ENCODE data around the gene TEKT1.
A peak's percentile ranks its signal among the peaks of the same experiment; 100 is the strongest.
"Not testable (repeated sequence)": the region's sequence is repeated elsewhere in the genome, so short reads cannot be mapped to it uniquely, and the experiment has no call there.

Gene TEKT1

DNA sequence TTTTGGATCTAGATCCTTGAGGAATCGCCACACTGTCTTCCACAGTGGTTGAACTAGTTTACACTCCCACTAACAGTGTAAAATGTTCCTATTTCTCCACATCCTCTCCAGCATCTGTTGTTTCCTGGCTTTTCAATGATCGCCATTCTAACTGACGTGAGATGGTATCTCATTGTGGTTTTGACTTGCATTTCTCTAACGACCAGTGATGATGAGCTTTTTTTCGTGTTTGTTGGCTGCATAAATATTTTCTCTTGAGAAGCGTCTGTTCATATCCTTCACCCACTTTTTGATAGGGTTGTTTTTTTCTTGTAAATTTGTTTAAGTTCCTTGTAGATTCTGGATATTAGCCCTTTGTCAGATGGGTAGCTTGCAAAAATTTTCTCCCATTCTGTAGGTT is 14.6 kb upstream of the TEKT1 start:
- POLR2A ChIA-PET; H3K36me3 ChIP-seq (ENCODE audit: control insufficient read depth in 4 of 4, insufficient read depth in 4 of 4, low read length in 3 of 4); H3K27ac ChIP-seq (ENCODE audit: insufficient read depth in 1 of 2, low read depth in 1 of 2, low read length in 2 of 2, poor library complexity in 1 of 2, severe bottlenecking in 2 of 2); H3K4me3 ChIP-seq (ENCODE audit: control insufficient read depth in 1 of 7, extremely low read depth in 1 of 7, insufficient read depth in 4 of 7, low read depth in 2 of 7, low read length in 6 of 7): not testable (repeated sequence)
- H3K9me3 ChIP-seq (ENCODE audit: control extremely low read depth in 1 of 5, control insufficient read depth in 4 of 5, insufficient read depth in 2 of 5, low read depth in 1 of 5, low read length in 4 of 5): peaks cover 0 to 12% (median 2%) of the 10 kb centered on the region in 5 experiments
- WGBS (ENCODE audit: insufficient coverage): no CpG with 5 or more reads among the region's 6 CpGs
- peak in 2 of 3 donors; percentile 31 to 63 for DNase-seq
- CTCF ChIA-PET: interaction anchor here (0.6 to 1.3 kb wide), 2 partner anchors 119 to 158 kb away, joined by 3 read pairs; no protein-coding TSS in a partner anchor
- H3K27me3 ChIP-seq (replicated peaks in 2 of 5; ENCODE audit: control insufficient read depth in 4 of 5, insufficient read depth in 5 of 5, low read length in 4 of 5): peaks cover 0 to 11% (median 2%) of the 10 kb centered on the region in 5 experiments
- peaks cover 0 to 20% (median 5%) of the 10 kb centered on the region in 4 experiments for H3K4me1 ChIP-seq (ENCODE audit: control extremely low read depth in 1 of 4, control insufficient read depth in 4 of 4, insufficient read depth in 4 of 4, low read length in 3 of 4)

DNA sequence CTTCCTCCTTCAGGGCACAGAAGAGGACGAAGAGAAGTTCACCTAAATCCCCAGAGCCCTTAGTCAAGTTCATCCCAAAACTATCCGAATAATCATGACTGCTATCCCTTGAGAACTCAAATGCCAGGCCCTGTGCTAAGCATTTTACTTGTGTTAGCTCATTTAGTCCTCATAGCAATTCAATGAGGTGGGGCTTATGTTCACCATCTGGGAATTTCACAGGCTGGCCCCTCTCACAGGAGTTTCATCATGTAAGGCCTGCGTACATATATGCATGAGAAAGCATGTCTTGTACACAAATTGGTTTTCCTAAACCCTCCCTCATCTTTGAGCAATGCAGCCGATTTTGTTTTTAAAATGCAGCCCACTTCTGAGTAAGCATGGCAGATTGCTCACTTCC is 12.9 kb upstream of the TEKT1 start:
- 84% methylated on average over 3 of the region's 4 CpGs for WGBS (ENCODE audit: insufficient coverage)
- H3K4me3 ChIP-seq (ENCODE audit: control insufficient read depth in 1 of 7, extremely low read depth in 1 of 7, insufficient read depth in 4 of 7, low read depth in 2 of 7, low read length in 6 of 7); H3K27ac ChIP-seq (ENCODE audit: insufficient read depth in 1 of 2, low read depth in 1 of 2, low read length in 2 of 2, poor library complexity in 1 of 2, severe bottlenecking in 2 of 2); H3K36me3 ChIP-seq (ENCODE audit: control insufficient read depth in 4 of 4, insufficient read depth in 4 of 4, low read length in 3 of 4); DNase-seq; POLR2A ChIA-PET: not testable (repeated sequence)
- CTCF ChIA-PET: interaction anchor here (0.6 to 3.6 kb wide), 12 partner anchors 9 to 178 kb away, joined by 3 to 26 read pairs (median 5); partner anchors contain the start of gene BCL6B
- H3K4me1 ChIP-seq (ENCODE audit: control extremely low read depth in 1 of 4, control insufficient read depth in 4 of 4, insufficient read depth in 4 of 4, low read length in 3 of 4): peaks cover 0 to 20% (median 5%) of the 10 kb centered on the region in 4 experiments
- H3K9me3 ChIP-seq (ENCODE audit: control extremely low read depth in 1 of 5, control insufficient read depth in 4 of 5, insufficient read depth in 2 of 5, low read depth in 1 of 5, low read length in 4 of 5): peaks cover 0 to 12% (median 2%) of the 10 kb centered on the region in 5 experiments
- H3K27me3 ChIP-seq (replicated peaks in 2 of 5; ENCODE audit: control insufficient read depth in 4 of 5, insufficient read depth in 5 of 5, low read length in 4 of 5): peaks cover 0 to 11% (median 3%) of the 10 kb centered on the region in 5 experiments

DNA sequence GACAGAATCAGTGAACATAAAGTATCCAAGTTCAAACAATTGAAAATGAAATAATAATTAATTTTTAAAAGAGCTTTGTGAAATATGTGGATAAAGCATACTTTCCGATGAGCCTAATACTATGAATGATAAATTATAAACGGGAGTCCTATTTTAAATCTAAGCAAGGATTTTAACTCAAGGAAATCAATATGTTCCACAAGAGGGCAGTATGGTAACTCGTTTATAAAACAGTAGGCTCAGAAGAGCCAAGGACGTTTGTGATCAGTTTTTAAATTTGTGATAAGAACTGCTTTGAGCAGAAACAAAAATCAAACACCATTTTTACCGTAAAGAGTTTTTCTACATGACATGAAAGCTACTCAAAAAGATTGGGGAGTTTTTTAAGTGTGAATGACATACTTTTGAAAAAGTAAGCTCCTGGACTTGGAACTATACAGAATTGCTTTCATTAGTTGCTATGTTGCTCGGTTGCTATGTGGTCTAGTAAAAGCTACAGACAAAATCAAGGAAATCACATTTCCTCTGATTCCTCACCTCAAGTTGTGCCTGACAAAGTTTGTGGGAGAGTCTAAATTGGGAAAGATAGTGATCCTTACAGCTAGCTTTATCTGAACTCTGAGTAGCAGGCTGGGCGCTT is 11.8 kb upstream of the TEKT1 start:
- CTCF ChIA-PET: interaction anchor here (0.7 to 3.6 kb wide), 28 partner anchors 8 to 401 kb away, joined by 3 to 26 read pairs (median 4); partner anchors contain the start of genes ALOX12, BCL6B and TEKT1
- H3K27ac ChIP-seq (ENCODE audit: insufficient read depth in 1 of 2, low read depth in 1 of 2, low read length in 2 of 2, poor library complexity in 1 of 2, severe bottlenecking in 2 of 2): no peak overlapping the region
- POLR2A ChIA-PET: interaction anchor here (0.8 to 0.9 kb wide), 2 partner anchors 146 to 179 kb away, joined by 3 read pairs; no protein-coding TSS in a partner anchor
- H3K36me3 ChIP-seq (ENCODE audit: control insufficient read depth in 4 of 4, insufficient read depth in 4 of 4, low read length in 3 of 4): no peaks in the 10 kb centered on the region
- H3K9me3 ChIP-seq (ENCODE audit: control extremely low read depth in 1 of 5, control insufficient read depth in 4 of 5, insufficient read depth in 2 of 5, low read depth in 1 of 5, low read length in 4 of 5): peaks cover 0 to 2% (median 0%) of the 10 kb centered on the region in 5 experiments
- peak overlapping the region in 1 of 7 experiments; percentile 50 for H3K4me3 ChIP-seq (ENCODE audit: control insufficient read depth in 1 of 7, extremely low read depth in 1 of 7, insufficient read depth in 4 of 7, low read depth in 2 of 7, low read length in 6 of 7)
- 27% methylated on average over 5 of the region's 7 CpGs for WGBS (ENCODE audit: insufficient coverage)
- peaks cover 0 to 20% (median 5%) of the 10 kb centered on the region in 4 experiments for H3K4me1 ChIP-seq (ENCODE audit: control extremely low read depth in 1 of 4, control insufficient read depth in 4 of 4, insufficient read depth in 4 of 4, low read length in 3 of 4)
- peaks cover 2 to 11% (median 3%) of the 10 kb centered on the region in 5 experiments for H3K27me3 ChIP-seq (replicated peaks in 2 of 5; ENCODE audit: control insufficient read depth in 4 of 5, insufficient read depth in 5 of 5, low read length in 4 of 5)
- peak; percentile 73 to 83 (median 82) for DNase-seq

DNA sequence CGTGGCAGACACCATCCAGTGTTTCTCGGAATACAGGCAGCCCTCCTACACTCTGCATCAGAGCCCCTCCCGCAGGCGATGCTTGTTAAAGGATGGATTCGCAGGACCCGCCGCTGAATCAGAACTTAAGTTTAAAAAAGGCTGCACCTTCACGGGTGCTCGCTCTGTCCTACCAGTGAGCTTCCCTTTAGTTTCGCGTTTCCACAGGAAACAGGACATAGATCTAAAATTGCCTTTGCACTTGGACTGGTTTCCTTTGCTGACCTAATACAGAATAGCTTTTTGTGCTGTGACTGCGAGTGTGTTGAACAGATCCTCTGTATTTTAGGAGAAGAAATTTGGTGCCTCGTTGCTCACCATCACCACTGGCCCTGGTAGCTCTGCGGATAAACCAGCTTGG is 10.2 kb upstream of the TEKT1 start:
- H3K9me3 ChIP-seq (ENCODE audit: control extremely low read depth in 1 of 5, control insufficient read depth in 4 of 5, insufficient read depth in 2 of 5, low read depth in 1 of 5, low read length in 4 of 5); POLR2A ChIA-PET; H3K36me3 ChIP-seq (ENCODE audit: control insufficient read depth in 4 of 4, insufficient read depth in 4 of 4, low read length in 3 of 4); H3K4me3 ChIP-seq (ENCODE audit: control insufficient read depth in 1 of 7, extremely low read depth in 1 of 7, insufficient read depth in 4 of 7, low read depth in 2 of 7, low read length in 6 of 7); DNase-seq; H3K27ac ChIP-seq (ENCODE audit: insufficient read depth in 1 of 2, low read depth in 1 of 2, low read length in 2 of 2, poor library complexity in 1 of 2, severe bottlenecking in 2 of 2): not testable (repeated sequence)
- peaks cover 2 to 13% (median 6%) of the 10 kb centered on the region in 5 experiments for H3K27me3 ChIP-seq (replicated peaks in 2 of 5; ENCODE audit: control insufficient read depth in 4 of 5, insufficient read depth in 5 of 5, low read length in 4 of 5)
- peaks cover 0 to 19% (median 5%) of the 10 kb centered on the region in 4 experiments for H3K4me1 ChIP-seq (ENCODE audit: control extremely low read depth in 1 of 4, control insufficient read depth in 4 of 4, insufficient read depth in 4 of 4, low read length in 3 of 4)
- WGBS (ENCODE audit: insufficient coverage): no CpG with 5 or more reads among the region's 14 CpGs
- CTCF ChIA-PET: interaction anchor here (0.6 to 3.6 kb wide), 8 partner anchors 8 to 84 kb away, joined by 3 to 26 read pairs (median 10); no protein-coding TSS in a partner anchor

DNA sequence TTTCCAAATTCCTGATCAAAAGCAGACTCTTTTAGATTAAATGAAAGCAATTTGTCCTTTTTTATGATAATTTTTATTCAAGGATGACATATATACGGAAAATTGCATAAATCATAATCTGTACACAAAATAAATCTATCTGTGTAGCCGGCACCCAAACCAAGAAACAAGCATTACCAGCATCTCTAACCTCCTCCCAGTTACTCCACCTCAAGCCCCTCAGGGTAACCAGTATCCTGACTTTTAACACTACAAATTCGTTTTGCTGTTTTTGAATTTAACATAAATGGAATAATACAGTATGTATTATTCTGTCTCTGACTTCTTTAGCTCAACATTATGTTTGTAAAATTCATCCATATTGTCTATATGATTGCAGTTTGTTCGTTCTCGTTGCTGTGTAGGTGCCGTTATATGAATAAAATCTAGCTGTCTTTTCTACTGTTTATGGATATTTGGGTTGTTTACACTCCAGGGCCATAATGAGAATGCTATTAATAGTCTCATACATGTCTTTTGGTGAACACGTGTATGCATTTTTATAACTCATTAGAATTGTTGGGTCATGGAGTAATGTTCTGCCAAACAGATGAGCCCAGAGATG is 1.0 kb downstream of the TEKT1 start:
- DNase-seq: no peak
- H3K4me3 ChIP-seq (ENCODE audit: control insufficient read depth in 1 of 7, extremely low read depth in 1 of 7, insufficient read depth in 4 of 7, low read depth in 2 of 7, low read length in 6 of 7): no peak overlapping the region
- H3K27ac ChIP-seq (ENCODE audit: insufficient read depth in 1 of 2, low read depth in 1 of 2, low read length in 2 of 2, poor library complexity in 1 of 2, severe bottlenecking in 2 of 2): no peak overlapping the region
- no peaks in the 10 kb centered on the region for H3K9me3 ChIP-seq (ENCODE audit: control extremely low read depth in 1 of 5, control insufficient read depth in 4 of 5, insufficient read depth in 2 of 5, low read depth in 1 of 5, low read length in 4 of 5)
- POLR2A ChIA-PET: no interaction called here
- H3K36me3 ChIP-seq (ENCODE audit: control insufficient read depth in 4 of 4, insufficient read depth in 4 of 4, low read length in 3 of 4): no peaks in the 10 kb centered on the region
- H3K4me1 ChIP-seq (ENCODE audit: control extremely low read depth in 1 of 4, control insufficient read depth in 4 of 4, insufficient read depth in 4 of 4, low read length in 3 of 4): peaks cover 2 to 16% (median 12%) of the 10 kb centered on the region in 4 experiments
- peaks cover 11 to 28% (median 24%) of the 10 kb centered on the region in 5 experiments for H3K27me3 ChIP-seq (replicated peaks in 2 of 5; ENCODE audit: control insufficient read depth in 4 of 5, insufficient read depth in 5 of 5, low read length in 4 of 5)
- 100% methylated on average over 1 of the region's 7 CpGs for WGBS (ENCODE audit: insufficient coverage)
- CTCF ChIA-PET: interaction anchor here (0.6 kb wide), 1 partner anchor 62 kb away, joined by 3 read pairs; no protein-coding TSS in a partner anchor

DNA sequence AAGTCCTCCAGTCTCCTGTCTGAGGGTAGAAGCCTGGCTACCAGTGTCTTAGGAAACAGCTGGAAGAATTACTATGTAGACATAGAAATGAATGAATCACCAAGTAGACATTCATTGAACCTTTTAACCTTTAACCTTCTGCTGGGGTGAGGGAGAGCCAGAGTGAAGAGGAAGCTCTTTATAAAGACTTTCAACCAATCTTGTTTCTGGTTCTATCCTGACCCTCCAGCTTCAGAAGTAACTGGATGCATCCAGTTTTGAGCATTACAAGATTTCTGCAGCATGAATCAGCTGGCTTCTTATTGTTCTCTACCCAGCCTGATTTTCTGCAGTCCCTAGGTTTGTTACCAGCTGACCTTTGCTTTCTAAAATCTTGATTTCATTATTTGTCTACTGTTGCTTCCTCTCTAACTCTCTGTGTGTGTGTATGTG is 8.5 kb downstream of the TEKT1 start:
- Histone ChIP-seq H3K9me3 (ENCODE audit: control extremely low read depth in 1 of 5, control insufficient read depth in 4 of 5, insufficient read depth in 2 of 5, low read depth in 1 of 5, low read length in 4 of 5) (peaks cover 0 to 3% (median 0%) of the 10 kb centered on the region in 5 experiments), H3K36me3 (ENCODE audit: control insufficient read depth in 4 of 4, insufficient read depth in 4 of 4, low read length in 3 of 4) (no peaks in the 10 kb centered on the region), H3K27ac (ENCODE audit: insufficient read depth in 1 of 2, low read depth in 1 of 2, low read length in 2 of 2, poor library complexity in 1 of 2, severe bottlenecking in 2 of 2) (no peak overlapping the region), H3K4me1 (ENCODE audit: control extremely low read depth in 1 of 4, control insufficient read depth in 4 of 4, insufficient read depth in 4 of 4, low read length in 3 of 4) (no peaks in the 10 kb centered on the region), H3K27me3 (replicated peaks in 2 of 5; ENCODE audit: control insufficient read depth in 4 of 5, insufficient read depth in 5 of 5, low read length in 4 of 5) (peaks cover 0 to 6% (median 2%) of the 10 kb centered on the region in 5 experiments), H3K4me3 (ENCODE audit: control insufficient read depth in 1 of 7, extremely low read depth in 1 of 7, insufficient read depth in 4 of 7, low read depth in 2 of 7, low read length in 6 of 7) (no peak overlapping the region)
- DNase-seq: no peak
- POLR2A ChIA-PET: no interaction called here
- CTCF ChIA-PET: no interaction called here

DNA sequence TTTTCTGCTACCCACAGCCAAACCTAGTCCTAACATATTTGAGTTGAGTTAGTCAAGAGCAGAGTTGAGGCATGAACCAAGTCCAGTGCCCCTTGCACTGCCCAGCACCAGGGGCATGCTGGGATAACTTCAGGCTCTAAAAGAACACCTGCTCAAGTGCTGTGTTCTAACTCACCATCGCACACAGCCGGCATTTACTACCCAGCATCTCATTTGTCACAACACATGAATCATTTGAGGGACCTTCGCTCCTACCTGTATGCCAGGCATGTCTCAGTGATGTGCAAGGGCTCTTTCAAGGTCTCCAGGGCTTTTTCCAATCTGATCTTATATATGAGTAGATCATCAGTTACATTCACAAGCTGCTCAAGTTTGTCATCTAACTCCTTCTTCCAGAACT is 12.6 kb downstream of the TEKT1 start:
- CTCF ChIA-PET: no interaction called here
- no peak overlapping the region for H3K27ac ChIP-seq (ENCODE audit: insufficient read depth in 1 of 2, low read depth in 1 of 2, low read length in 2 of 2, poor library complexity in 1 of 2, severe bottlenecking in 2 of 2)
- H3K36me3 ChIP-seq (ENCODE audit: control insufficient read depth in 4 of 4, insufficient read depth in 4 of 4, low read length in 3 of 4): no peaks in the 10 kb centered on the region
- no peak for DNase-seq
- no peaks in the 10 kb centered on the region for H3K4me1 ChIP-seq (ENCODE audit: control extremely low read depth in 1 of 4, control insufficient read depth in 4 of 4, insufficient read depth in 4 of 4, low read length in 3 of 4)
- WGBS (ENCODE audit: insufficient coverage): 100% methylated on average over 2 of the region's 3 CpGs
- peaks cover 0 to 9% (median 3%) of the 10 kb centered on the region in 5 experiments for H3K27me3 ChIP-seq (replicated peaks in 2 of 5; ENCODE audit: control insufficient read depth in 4 of 5, insufficient read depth in 5 of 5, low read length in 4 of 5)
- POLR2A ChIA-PET: no interaction called here
- peaks cover 0 to 3% (median 0%) of the 10 kb centered on the region in 5 experiments for H3K9me3 ChIP-seq (ENCODE audit: control extremely low read depth in 1 of 5, control insufficient read depth in 4 of 5, insufficient read depth in 2 of 5, low read depth in 1 of 5, low read length in 4 of 5)
- no peak overlapping the region for H3K4me3 ChIP-seq (ENCODE audit: control insufficient read depth in 1 of 7, extremely low read depth in 1 of 7, insufficient read depth in 4 of 7, low read depth in 2 of 7, low read length in 6 of 7)

All from common myeloid progenitor, CD34-positive (primary cell).